Measurements from ENCODE around the gene FGF12. TPM values are rescaled to one million over a fixed set of nuclear protein-coding genes. Genes with fewer than 3 reads are reported as not detected.

FGF12 gene
- total RNA-seq, 1 donor from 2014 or later = 3.2 TPM

- no peak for TF ChIP-seq CTCF (IDR thresholded peaks at IDR 0.05)
- ATAC-seq (no peak), DNase-seq (no peak)
- Histone ChIP-seq H3K36me3 (no peaks in the 10 kb centered on the region), H3K4me3 (no peak overlapping the region), H3K9me3 (no peaks in the 10 kb centered on the region), H3K4me1 (no peaks in the 10 kb centered on the region), H3K27ac (no peak overlapping the region), H3K27me3 (no peaks in the 10 kb centered on the region)
- intact Hi-C loops (cut with DNase I) = no loop called here
Measured at GRCh38 chr3:192481638-192482037, 245.7 kb downstream of the FGF12 start.

GRCh38 chr3:192467230-192468140 lies 259.9 kb downstream of the FGF12 start:
- Histone ChIP-seq H3K27me3 (peaks cover 15% of the 10 kb centered on the region), H3K4me1 (no peaks in the 10 kb centered on the region), H3K27ac (no peak overlapping the region), H3K36me3 (no peaks in the 10 kb centered on the region), H3K4me3 (no peak overlapping the region), H3K9me3 (no peaks in the 10 kb centered on the region)
- intact Hi-C loops (cut with DNase I) = no loop called here
- TF ChIP-seq CTCF (IDR thresholded peaks at IDR 0.05) = peak; percentile 90
- ATAC-seq (peak; percentile 94), DNase-seq (no peak)

- no peak for DNase-seq
- peak; percentile 29 for TF ChIP-seq CTCF (IDR thresholded peaks at IDR 0.05)
Measured at GRCh38 chr3:192449036-192449435, 278.3 kb downstream of the FGF12 start.

GRCh38 chr3:192445770-192446644 lies 281.3 kb downstream of the FGF12 start:
- ATAC-seq = no peak

More at GRCh38 chr3:192449036-192449435, 278.3 kb downstream of the FGF12 start:
- H3K36me3 ChIP-seq = no peaks in the 10 kb centered on the region
- H3K9me3 ChIP-seq = no peaks in the 10 kb centered on the region
- no peak for ATAC-seq
- no peaks in the 10 kb centered on the region for H3K4me1 ChIP-seq
- H3K27ac ChIP-seq = no peak overlapping the region
- intact Hi-C loops (cut with DNase I) = loop anchor here (10.0 kb wide), 1 partner anchor 1034 kb away; no protein-coding TSS in a partner anchor
- H3K4me3 ChIP-seq = no peak overlapping the region
- H3K27me3 ChIP-seq = peaks cover 38% of the 10 kb centered on the region

More at GRCh38 chr3:192445770-192446644, 281.3 kb downstream of the FGF12 start:
- intact Hi-C loops (cut with DNase I) = loop anchor here (10.0 kb wide), 1 partner anchor 1031 kb away; no protein-coding TSS in a partner anchor
- Histone ChIP-seq H3K4me1 (no peaks in the 10 kb centered on the region), H3K9me3 (no peaks in the 10 kb centered on the region), H3K4me3 (no peak overlapping the region), H3K36me3 (no peaks in the 10 kb centered on the region), H3K27ac (no peak overlapping the region), H3K27me3 (peaks cover 38% of the 10 kb centered on the region)
- no peak for DNase-seq
- no peak for TF ChIP-seq CTCF (IDR thresholded peaks at IDR 0.05)
